A549 (cell line): ENCODE data around the gene NKIRAS1.

ENCODE experiments used
- CBX8 ChIP-seq: fragments of 200-600 bp; sonication (generic); IDR thresholded peaks from 2 replicates; pipeline ENCODE4 v1.6.1; 2016
- CHD4 ChIP-seq: fragments of 200-600 bp; sonication (generic); IDR thresholded peaks from 2 replicates; pipeline ENCODE4 v1.6.1; 2016; ENCODE audit warnings: antibody characterized with exemption, mild to moderate bottlenecking, borderline replicate concordance
- EP300 ChIP-seq, 2 experiments: fragments of >200 bp; sonication (Bioruptor Twin); formaldehyde crosslinking; IDR thresholded peaks; 2 replicates in 1 of 2; 3 replicates in 1 of 2; pipeline ENCODE4 v1.6.1; 2016 to 2017
- KDM5A ChIP-seq: fragments of 200-600 bp; sonication (generic); IDR thresholded peaks from 2 replicates; pipeline ENCODE4 v1.6.1; 2016; ENCODE audit warnings: antibody characterized with exemption, mild to moderate bottlenecking
- POLR2A ChIP-seq: IDR thresholded peaks from 2 replicates; pipeline ENCODE4 v1.6.1; 2012; ENCODE audit warnings: mild to moderate bottlenecking, low read length
- SMC3 ChIP-seq: fragments of >200 bp; sonication (Bioruptor Twin); formaldehyde crosslinking; IDR thresholded peaks from 3 replicates; pipeline ENCODE4 v1.6.1; 2018; ENCODE audit warnings: inconsistent platforms
- SREBF2 ChIP-seq: fragments of 450-650 bp; IDR thresholded peaks from 2 replicates; pipeline ENCODE4 v1.6.1; 2014; ENCODE audit warnings: mild to moderate bottlenecking, moderate library complexity
- TF ChIP-seq, protein P1 (sequence below): fragments of >200 bp; sonication (Bioruptor Twin); formaldehyde crosslinking; IDR thresholded peaks from 3 replicates; pipeline ENCODE4 v1.5.1; 2016
- TF ChIP-seq, protein P2 (sequence below): IDR thresholded peaks from 2 replicates; pipeline ENCODE4 v1.6.1; 2012; ENCODE audit warnings: low read depth, borderline replicate concordance

DNA sequence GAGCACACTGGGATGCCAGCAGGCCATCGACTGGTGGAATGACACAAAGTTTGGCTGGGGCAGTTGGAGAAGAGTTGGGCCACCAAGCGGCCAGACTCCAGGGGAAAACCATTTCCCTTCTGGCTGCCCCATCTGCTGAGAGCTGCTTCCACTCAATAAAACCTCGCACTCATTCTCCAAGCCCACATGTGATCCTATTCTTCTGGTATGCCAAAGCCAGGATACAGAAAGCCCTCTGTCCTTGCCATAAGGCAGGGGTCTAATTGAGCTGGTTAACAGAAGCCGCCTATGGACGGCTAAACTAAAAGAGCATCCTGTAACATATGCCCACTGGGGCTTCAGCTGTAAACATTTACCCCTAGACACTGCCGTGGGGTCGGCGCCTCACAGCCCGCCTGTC is 55.1 kb downstream of the NKIRAS1 start:
- no peak for TF ChIP-seq KDM5A
- TF ChIP-seq POLR2A: no peak
- TF ChIP-seq, protein P1, sequence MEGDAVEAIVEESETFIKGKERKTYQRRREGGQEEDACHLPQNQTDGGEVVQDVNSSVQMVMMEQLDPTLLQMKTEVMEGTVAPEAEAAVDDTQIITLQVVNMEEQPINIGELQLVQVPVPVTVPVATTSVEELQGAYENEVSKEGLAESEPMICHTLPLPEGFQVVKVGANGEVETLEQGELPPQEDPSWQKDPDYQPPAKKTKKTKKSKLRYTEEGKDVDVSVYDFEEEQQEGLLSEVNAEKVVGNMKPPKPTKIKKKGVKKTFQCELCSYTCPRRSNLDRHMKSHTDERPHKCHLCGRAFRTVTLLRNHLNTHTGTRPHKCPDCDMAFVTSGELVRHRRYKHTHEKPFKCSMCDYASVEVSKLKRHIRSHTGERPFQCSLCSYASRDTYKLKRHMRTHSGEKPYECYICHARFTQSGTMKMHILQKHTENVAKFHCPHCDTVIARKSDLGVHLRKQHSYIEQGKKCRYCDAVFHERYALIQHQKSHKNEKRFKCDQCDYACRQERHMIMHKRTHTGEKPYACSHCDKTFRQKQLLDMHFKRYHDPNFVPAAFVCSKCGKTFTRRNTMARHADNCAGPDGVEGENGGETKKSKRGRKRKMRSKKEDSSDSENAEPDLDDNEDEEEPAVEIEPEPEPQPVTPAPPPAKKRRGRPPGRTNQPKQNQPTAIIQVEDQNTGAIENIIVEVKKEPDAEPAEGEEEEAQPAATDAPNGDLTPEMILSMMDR: no peak
- TF ChIP-seq, protein P2, sequence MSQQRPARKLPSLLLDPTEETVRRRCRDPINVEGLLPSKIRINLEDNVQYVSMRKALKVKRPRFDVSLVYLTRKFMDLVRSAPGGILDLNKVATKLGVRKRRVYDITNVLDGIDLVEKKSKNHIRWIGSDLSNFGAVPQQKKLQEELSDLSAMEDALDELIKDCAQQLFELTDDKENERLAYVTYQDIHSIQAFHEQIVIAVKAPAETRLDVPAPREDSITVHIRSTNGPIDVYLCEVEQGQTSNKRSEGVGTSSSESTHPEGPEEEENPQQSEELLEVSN: no peak
- TF ChIP-seq SREBF2: no peak
- no peak for TF ChIP-seq SMC3
- TF ChIP-seq EP300 (IDR thresholded peaks at IDR 0.05): no peak
- no peak for TF ChIP-seq CBX8
- no peak for TF ChIP-seq CHD4
